Astrocyte (in vitro differentiated cells and primary cell): ENCODE data around the gene TENT4B. TPM values are rescaled to one million over a fixed set of nuclear protein-coding genes. Genes with fewer than 3 reads are reported as not detected.
A peak's percentile ranks its signal among the peaks of the same experiment; 100 is the strongest.

Experiments
- DNase-seq: peaks from one replicate; pipeline ENCODE4 v3.0.0-alpha.2; 2010; ENCODE audit warnings: low read depth
- FAIRE-seq: peaks from 2 replicates; lab custom pipeline; 2011; peaks lifted over from hg19 to GRCh38; lab: Jason Lieb, UNC
- H2AFZ ChIP-seq: 2 replicates; pipeline ENCODE4 v1.6.0; 2012; ENCODE audit warnings: low read depth, low read length, inconsistent platforms
- H3K27ac ChIP-seq: 2 replicates; pipeline ENCODE4 v1.5.1; 2011; ENCODE audit warnings: low read depth, low read length, inconsistent platforms
- H3K27me3 ChIP-seq: 2 replicates; pipeline ENCODE4 v1.6.0; 2011; ENCODE audit warnings: low read length, inconsistent platforms; ENCODE audit not compliant: insufficient read depth
- H3K36me3 ChIP-seq: 2 replicates; pipeline ENCODE4 v1.5.1; 2011; ENCODE audit warnings: low read length, inconsistent platforms; ENCODE audit not compliant: insufficient read depth
- H3K4me1 ChIP-seq: 2 replicates; pipeline ENCODE4 v1.5.1; 2011; ENCODE audit warnings: low read length, inconsistent platforms; ENCODE audit not compliant: insufficient read depth
- H3K4me2 ChIP-seq: 2 replicates; pipeline ENCODE4 v1.6.0; 2012; ENCODE audit warnings: low read length, inconsistent platforms
- H3K4me3 ChIP-seq: 2 replicates; pipeline ENCODE4 v1.5.1; 2011; ENCODE audit warnings: low read depth, mild to moderate bottlenecking, low read length, inconsistent platforms; ENCODE audit not compliant: insufficient read depth
- H3K79me2 ChIP-seq: 2 replicates; pipeline ENCODE4 v1.6.0; 2012; ENCODE audit warnings: mild to moderate bottlenecking, low read length, inconsistent platforms; ENCODE audit not compliant: insufficient read depth
- H3K9ac ChIP-seq: 2 replicates; pipeline ENCODE4 v1.6.0; 2012; ENCODE audit warnings: mild to moderate bottlenecking, low read length, inconsistent platforms
- H3K9me3 ChIP-seq: 2 replicates; pipeline ENCODE4 v1.5.1; 2012; ENCODE audit warnings: low read depth, mild to moderate bottlenecking, low read length, inconsistent platforms; ENCODE audit not compliant: insufficient read depth
- H4K20me1 ChIP-seq: 2 replicates; pipeline ENCODE4 v1.6.0; 2012; ENCODE audit warnings: low read length, inconsistent platforms; ENCODE audit not compliant: insufficient read depth
- H3K27ac Mint-ChIP-seq: one replicate; pipeline ENCODE4 v1.8.0; 2021; ENCODE audit warnings: mild to moderate bottlenecking, mixed read lengths; ENCODE audit not compliant: unreplicated experiment
- H3K27me3 Mint-ChIP-seq: one replicate; pipeline ENCODE4 v1.8.0; 2021; ENCODE audit warnings: low read depth, mixed read lengths; ENCODE audit not compliant: unreplicated experiment
- H3K36me3 Mint-ChIP-seq: one replicate; pipeline ENCODE4 v1.8.0; 2021; ENCODE audit warnings: low read depth, mixed read lengths; ENCODE audit not compliant: unreplicated experiment
- H3K4me1 Mint-ChIP-seq: one replicate; pipeline ENCODE4 v1.8.0; 2021; ENCODE audit warnings: low read depth, mixed read lengths; ENCODE audit not compliant: unreplicated experiment
- H3K4me3 Mint-ChIP-seq: one replicate; pipeline ENCODE4 v1.8.0; 2021; ENCODE audit warnings: mild to moderate bottlenecking, moderate library complexity, mixed read lengths; ENCODE audit not compliant: unreplicated experiment
- H3K9me3 Mint-ChIP-seq: one replicate; pipeline ENCODE4 v1.8.0; 2021; ENCODE audit warnings: mild to moderate bottlenecking, mixed read lengths; ENCODE audit not compliant: unreplicated experiment
- EZH2 ChIP-seq: IDR thresholded peaks from 2 replicates; pipeline ENCODE4 v1.6.1; 2012; ENCODE audit warnings: mild to moderate bottlenecking, low read length, inconsistent platforms; ENCODE audit not compliant: insufficient read depth
- total RNA-seq: library from RNA; stranded (reverse); gene quantifications from 2 replicates; pipeline ENCODE4 v1.2.1, GENCODE V29; 2021
- TF ChIP-seq, protein P1 (sequence below): IDR thresholded peaks from 2 replicates; pipeline ENCODE4 v1.5.1; 2011; ENCODE audit warnings: low read depth, mild to moderate bottlenecking, inconsistent platforms, low read length, moderate library complexity; ENCODE audit not compliant: insufficient read depth

The TENT4B gene
- total RNA-seq, 1 donor from 2014 or later = 17.0 TPM

GRCh38 chr16:50182441-50182840 is 29.3 kb downstream of the TENT4B start:
- H3K27ac Mint-ChIP-seq = no peak overlapping the region

DNA sequence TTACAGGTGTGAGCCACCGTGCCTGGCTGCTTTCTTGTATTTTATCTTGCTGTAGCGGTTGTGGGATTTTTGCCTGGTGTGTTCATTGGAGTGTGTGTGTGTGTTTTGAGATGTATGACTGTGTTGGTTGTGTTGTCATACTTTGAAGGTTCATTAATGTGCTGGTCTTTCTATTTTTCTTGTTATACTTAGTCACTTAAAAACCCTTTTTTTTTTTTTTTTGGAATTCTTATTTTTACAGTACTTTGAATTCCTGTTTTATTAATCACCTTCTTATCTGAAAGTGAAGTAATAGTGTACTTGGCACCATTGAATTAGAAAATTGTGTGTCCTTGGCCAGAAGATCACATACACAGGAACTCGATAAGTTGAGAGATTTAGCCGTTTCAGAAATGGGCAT is 30.2 kb downstream of the TENT4B start:
- Mint-ChIP-seq H3K9me3 (no peaks in the 10 kb centered on the region), H3K27me3 (no peaks in the 10 kb centered on the region), H3K27ac (no peak overlapping the region), H3K36me3 (no peaks in the 10 kb centered on the region), H3K4me1 (peaks cover 19% of the 10 kb centered on the region), H3K4me3 (no peak overlapping the region)
- Histone ChIP-seq H3K27ac (peak overlapping the region; percentile 51), H3K4me3 (no peak overlapping the region), H3K4me1 (peaks cover 17% of the 10 kb centered on the region), H3K79me2 (peaks cover 56% of the 10 kb centered on the region), H2AFZ (no peak overlapping the region), H3K9ac (no peak overlapping the region), H3K4me2 (peak overlapping the region; percentile 44), H4K20me1 (peaks cover 23% of the 10 kb centered on the region), H3K36me3 (no peaks in the 10 kb centered on the region), H3K27me3 (no peaks in the 10 kb centered on the region), H3K9me3 (no peaks in the 10 kb centered on the region)
- DNase-seq (peak; percentile 95), FAIRE-seq (no peak)
- TF ChIP-seq, protein P1, sequence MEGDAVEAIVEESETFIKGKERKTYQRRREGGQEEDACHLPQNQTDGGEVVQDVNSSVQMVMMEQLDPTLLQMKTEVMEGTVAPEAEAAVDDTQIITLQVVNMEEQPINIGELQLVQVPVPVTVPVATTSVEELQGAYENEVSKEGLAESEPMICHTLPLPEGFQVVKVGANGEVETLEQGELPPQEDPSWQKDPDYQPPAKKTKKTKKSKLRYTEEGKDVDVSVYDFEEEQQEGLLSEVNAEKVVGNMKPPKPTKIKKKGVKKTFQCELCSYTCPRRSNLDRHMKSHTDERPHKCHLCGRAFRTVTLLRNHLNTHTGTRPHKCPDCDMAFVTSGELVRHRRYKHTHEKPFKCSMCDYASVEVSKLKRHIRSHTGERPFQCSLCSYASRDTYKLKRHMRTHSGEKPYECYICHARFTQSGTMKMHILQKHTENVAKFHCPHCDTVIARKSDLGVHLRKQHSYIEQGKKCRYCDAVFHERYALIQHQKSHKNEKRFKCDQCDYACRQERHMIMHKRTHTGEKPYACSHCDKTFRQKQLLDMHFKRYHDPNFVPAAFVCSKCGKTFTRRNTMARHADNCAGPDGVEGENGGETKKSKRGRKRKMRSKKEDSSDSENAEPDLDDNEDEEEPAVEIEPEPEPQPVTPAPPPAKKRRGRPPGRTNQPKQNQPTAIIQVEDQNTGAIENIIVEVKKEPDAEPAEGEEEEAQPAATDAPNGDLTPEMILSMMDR = no peak
- no peak for TF ChIP-seq EZH2

More at GRCh38 chr16:50182441-50182840, 29.3 kb downstream of the TENT4B start:
- Histone ChIP-seq H3K4me3 (no peak overlapping the region), H3K9ac (no peak overlapping the region), H3K9me3 (no peaks in the 10 kb centered on the region), H3K4me1 (peaks cover 17% of the 10 kb centered on the region), H3K36me3 (no peaks in the 10 kb centered on the region), H4K20me1 (peaks cover 23% of the 10 kb centered on the region), H3K27ac (no peak overlapping the region), H3K4me2 (no peak overlapping the region), H3K79me2 (peaks cover 60% of the 10 kb centered on the region), H2AFZ (no peak overlapping the region), H3K27me3 (no peaks in the 10 kb centered on the region)
- H3K36me3 Mint-ChIP-seq = no peaks in the 10 kb centered on the region
- DNase-seq (no peak), FAIRE-seq (no peak)
- H3K27me3 Mint-ChIP-seq = no peaks in the 10 kb centered on the region
- H3K4me1 Mint-ChIP-seq = peaks cover 19% of the 10 kb centered on the region
- H3K4me3 Mint-ChIP-seq = no peak overlapping the region
- no peaks in the 10 kb centered on the region for H3K9me3 Mint-ChIP-seq
- TF ChIP-seq, protein P1 = no peak
- TF ChIP-seq EZH2 = no peak

DNA sequence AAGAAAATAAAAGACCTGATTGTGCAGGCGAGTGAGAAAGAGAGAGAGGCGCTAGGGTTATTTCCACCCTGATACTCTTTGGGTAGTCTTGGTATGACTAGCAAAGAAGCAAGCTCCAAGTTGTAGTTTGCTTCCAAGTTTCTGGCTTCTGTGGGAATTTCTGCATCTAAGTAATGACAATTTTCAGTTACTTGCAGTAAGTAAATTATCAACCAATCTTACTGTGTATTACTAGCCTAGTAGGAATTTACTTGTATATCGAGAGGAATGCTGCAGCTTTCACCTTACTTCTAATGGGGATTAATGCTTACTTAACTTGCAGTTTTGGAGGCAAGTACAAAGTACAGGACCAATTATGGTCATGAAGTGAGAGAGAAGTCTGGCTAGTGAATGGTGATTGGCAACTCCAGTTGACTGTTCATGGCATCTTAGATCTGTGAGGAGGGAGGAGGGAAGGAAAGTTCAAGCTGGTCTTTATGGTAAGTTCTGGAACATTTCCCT is 31.9 kb downstream of the TENT4B start:
- no peaks in the 10 kb centered on the region for H3K36me3 ChIP-seq
- H3K27ac ChIP-seq = peak overlapping the region; percentile 53
- DNase-seq (peak; percentile 94), FAIRE-seq (peak; percentile 76)
- H3K79me2 ChIP-seq = peaks cover 60% of the 10 kb centered on the region
- peak overlapping the region; percentile 44 for H3K4me2 ChIP-seq
- no peak overlapping the region for H3K4me3 ChIP-seq
- peak overlapping the region; percentile 86 for H3K27ac Mint-ChIP-seq
- H3K4me1 ChIP-seq = peaks cover 17% of the 10 kb centered on the region
- H3K9ac ChIP-seq = no peak overlapping the region
- H3K27me3 ChIP-seq = no peaks in the 10 kb centered on the region
- no peaks in the 10 kb centered on the region for H3K27me3 Mint-ChIP-seq
- no peak overlapping the region for H3K4me3 Mint-ChIP-seq
- H3K9me3 ChIP-seq = no peaks in the 10 kb centered on the region
- no peak overlapping the region for H2AFZ ChIP-seq
- no peak for TF ChIP-seq EZH2
- TF ChIP-seq, protein P1 = no peak
- peaks cover 30% of the 10 kb centered on the region for H4K20me1 ChIP-seq
- peaks cover 25% of the 10 kb centered on the region for H3K4me1 Mint-ChIP-seq
- no peaks in the 10 kb centered on the region for H3K9me3 Mint-ChIP-seq
- no peaks in the 10 kb centered on the region for H3K36me3 Mint-ChIP-seq
